ENCODE results near the gene TRDN. TPM values are rescaled to one million over a fixed set of nuclear protein-coding genes. Genes with fewer than 3 reads are reported as not detected.
"Not testable (repeated sequence)": the region's sequence is repeated elsewhere in the genome, so short reads cannot be mapped to it uniquely, and the experiment has no call there.

TRDN gene
- total RNA-seq, 4 donors from 2014 or later, result under 0.01 to 5.6 (median 1.6) TPM; not detected in 1

- Histone ChIP-seq H3K4me3 (no peak overlapping the region), H3K27me3 (no peaks in the 10 kb centered on the region), H3K27ac (no peak overlapping the region), H3K9me3 (no peaks in the 10 kb centered on the region), H3K4me1 (no peaks in the 10 kb centered on the region), H3K36me3 (no peaks in the 10 kb centered on the region)
- no peak for DNase-seq
- TF ChIP-seq, protein P1, sequence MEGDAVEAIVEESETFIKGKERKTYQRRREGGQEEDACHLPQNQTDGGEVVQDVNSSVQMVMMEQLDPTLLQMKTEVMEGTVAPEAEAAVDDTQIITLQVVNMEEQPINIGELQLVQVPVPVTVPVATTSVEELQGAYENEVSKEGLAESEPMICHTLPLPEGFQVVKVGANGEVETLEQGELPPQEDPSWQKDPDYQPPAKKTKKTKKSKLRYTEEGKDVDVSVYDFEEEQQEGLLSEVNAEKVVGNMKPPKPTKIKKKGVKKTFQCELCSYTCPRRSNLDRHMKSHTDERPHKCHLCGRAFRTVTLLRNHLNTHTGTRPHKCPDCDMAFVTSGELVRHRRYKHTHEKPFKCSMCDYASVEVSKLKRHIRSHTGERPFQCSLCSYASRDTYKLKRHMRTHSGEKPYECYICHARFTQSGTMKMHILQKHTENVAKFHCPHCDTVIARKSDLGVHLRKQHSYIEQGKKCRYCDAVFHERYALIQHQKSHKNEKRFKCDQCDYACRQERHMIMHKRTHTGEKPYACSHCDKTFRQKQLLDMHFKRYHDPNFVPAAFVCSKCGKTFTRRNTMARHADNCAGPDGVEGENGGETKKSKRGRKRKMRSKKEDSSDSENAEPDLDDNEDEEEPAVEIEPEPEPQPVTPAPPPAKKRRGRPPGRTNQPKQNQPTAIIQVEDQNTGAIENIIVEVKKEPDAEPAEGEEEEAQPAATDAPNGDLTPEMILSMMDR (IDR thresholded peaks at IDR 0.05), result no peak
- no peak for TF ChIP-seq POLR2A (IDR thresholded peaks at IDR 0.05)
- intact Hi-C loops (cut with DNase I; ENCODE audit: low total_unique reads), result no loop called here
Observed at GRCh38 chr6:123329337-123329736, 307.4 kb downstream of the TRDN start.

GRCh38 chr6:123323452-123324329, 313.1 kb downstream of the TRDN start:
- no peak overlapping the region for H3K4me3 ChIP-seq
- no peaks in the 10 kb centered on the region for H3K9me3 ChIP-seq
- DNase-seq, result no peak
- no peak overlapping the region for H3K27ac ChIP-seq
- H3K36me3 ChIP-seq, result no peaks in the 10 kb centered on the region
- TF ChIP-seq, protein P1 (IDR thresholded peaks at IDR 0.05), result no peak
- TF ChIP-seq POLR2A (IDR thresholded peaks at IDR 0.05), result no peak
- H3K4me1 ChIP-seq, result no peaks in the 10 kb centered on the region
- H3K27me3 ChIP-seq, result no peaks in the 10 kb centered on the region
- intact Hi-C loops (cut with DNase I; ENCODE audit: low total_unique reads), result no loop called here

- no peak overlapping the region for H3K4me3 ChIP-seq
- TF ChIP-seq POLR2A (IDR thresholded peaks at IDR 0.05), result no peak
- TF ChIP-seq, protein P1 (IDR thresholded peaks at IDR 0.05), result no peak
Observed at GRCh38 chr6:123321020-123321419, 315.7 kb downstream of the TRDN start.

DNA sequence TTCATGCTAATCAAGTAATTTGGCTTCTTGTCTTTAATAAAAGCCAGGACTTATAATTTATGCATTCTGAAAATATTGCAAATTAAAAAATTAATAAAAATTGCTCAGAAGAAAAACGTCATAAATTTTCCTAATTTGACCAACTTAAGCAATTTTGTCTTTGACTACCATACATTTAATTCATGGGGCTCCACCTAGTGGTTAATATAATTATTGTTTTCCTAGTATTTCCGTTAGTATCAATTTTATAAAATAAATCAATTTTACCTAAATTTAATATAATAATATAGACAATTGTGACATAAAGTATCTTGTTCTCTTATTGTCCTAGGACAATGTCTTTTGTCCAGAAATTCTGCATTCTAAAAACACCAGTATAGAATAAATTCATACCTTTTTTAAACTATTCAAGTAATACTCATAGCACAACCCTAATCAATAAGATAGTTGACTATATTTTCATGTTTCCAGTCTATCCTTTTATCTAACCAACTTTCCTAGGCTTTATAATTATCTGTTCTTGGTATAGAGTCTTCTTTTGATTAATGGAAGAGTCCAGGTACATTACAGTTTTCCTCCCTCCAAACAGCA, 319.9 kb downstream of the TRDN start:
- TF ChIP-seq POLR2A (IDR thresholded peaks at IDR 0.05), result no peak
- TF ChIP-seq, protein P1 (IDR thresholded peaks at IDR 0.05), result peak in 3 of 4 experiments; percentile 19 to 55 (median 46)
- no peaks in the 10 kb centered on the region for H3K9me3 ChIP-seq
- H3K27me3 ChIP-seq, result no peaks in the 10 kb centered on the region
- no peak overlapping the region for H3K27ac ChIP-seq
- H3K4me1 ChIP-seq, result no peaks in the 10 kb centered on the region
- intact Hi-C loops (cut with DNase I; ENCODE audit: low total_unique reads), result no loop called here
- no peak for DNase-seq
- H3K4me3 ChIP-seq, result no peak overlapping the region
- H3K36me3 ChIP-seq, result no peaks in the 10 kb centered on the region

More at GRCh38 chr6:123321020-123321419, 315.7 kb downstream of the TRDN start:
- Histone ChIP-seq H3K4me1 (no peaks in the 10 kb centered on the region), H3K9me3 (no peaks in the 10 kb centered on the region), H3K27ac (no peak overlapping the region), H3K36me3 (no peaks in the 10 kb centered on the region), H3K27me3 (no peaks in the 10 kb centered on the region)
- DNase-seq, result no peak
- intact Hi-C loops (cut with DNase I; ENCODE audit: low total_unique reads), result no loop called here

DNA sequence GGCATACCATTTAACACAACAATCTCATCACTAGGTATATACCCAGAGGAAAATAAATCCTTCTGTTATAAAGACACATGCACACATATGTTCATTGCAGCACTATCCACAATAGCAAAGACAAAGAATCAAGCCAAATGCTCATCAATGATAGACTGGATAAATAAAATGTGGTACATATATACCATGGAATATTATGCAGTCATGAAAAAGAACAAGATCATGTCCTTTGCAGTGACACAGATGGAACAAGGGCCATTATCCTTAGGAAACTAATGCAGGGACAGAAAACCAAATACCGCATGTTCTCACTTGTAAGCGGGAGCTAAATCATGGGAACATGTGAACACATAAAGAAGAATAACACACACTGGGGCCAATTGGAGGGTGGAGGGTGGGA, 322.3 kb downstream of the TRDN start:
- H3K36me3 ChIP-seq; H3K4me3 ChIP-seq; H3K9me3 ChIP-seq; H3K4me1 ChIP-seq; intact Hi-C loops (cut with DNase I; ENCODE audit: low total_unique reads); H3K27ac ChIP-seq; H3K27me3 ChIP-seq; DNase-seq: not testable (repeated sequence)
